Cardiac muscle cell (in vitro differentiated cells and primary cell): Measurements from ENCODE around the gene CPS1. TPM values are rescaled to one million over a fixed set of nuclear protein-coding genes. Genes with fewer than 3 reads are reported as not detected.

Source experiments
- DNase-seq, 2 donors: peaks; one replicate each; pipeline versions ENCODE4 v3.0.0 to v3.0.0-alpha.2; 2010 to 2017; ENCODE audit warnings: low read depth in 1 of 2, low spot score in 1 of 2
- H3K27ac ChIP-seq: fragments of 200-600 bp; sonication (generic); 2 replicates; pipeline ENCODE4 v1.5.1; 2016
- H3K27me3 ChIP-seq: fragments of 200-600 bp; sonication (generic); 2 replicates; pipeline ENCODE4 v1.6.0; 2016; ENCODE audit warnings: control low read depth
- H3K36me3 ChIP-seq: fragments of 200-600 bp; sonication (generic); 2 replicates; pipeline ENCODE4 v1.5.1; 2016; ENCODE audit warnings: control low read depth
- H3K4me1 ChIP-seq: fragments of 200-600 bp; sonication (generic); 2 replicates; pipeline ENCODE4 v1.8.1; 2017; ENCODE audit warnings: low read depth, mild to moderate bottlenecking, mixed run types
- H3K4me3 ChIP-seq: fragments of 200-600 bp; sonication (generic); 2 replicates; pipeline ENCODE4 v1.5.1; 2016; ENCODE audit warnings: mild to moderate bottlenecking
- H3K9me3 ChIP-seq: fragments of 200-600 bp; sonication (generic); 2 replicates; pipeline ENCODE4 v1.5.1; 2017; ENCODE audit warnings: low read depth, mild to moderate bottlenecking, control low read depth
- polyA plus RNA-seq: library from polyadenylated mRNA; unstranded; fragments of >200 nt; fragmentation: Nextera tagmentation; extraction: Ambion mirVana; gene quantifications from 2 replicates; pipeline ENCODE4 v1.2.1, GENCODE V29; 2016
- total RNA-seq: library from RNA; depleted of rRNA; stranded (reverse); fragments of >200 nt; gene quantifications from 2 replicates; pipeline ENCODE4 v1.2.3, GENCODE V29; 2016
- TF ChIP-seq, protein P1 (sequence below): IDR thresholded peaks from 2 replicates; pipeline ENCODE4 v1.5.1; 2012; ENCODE audit warnings: low read depth, mild to moderate bottlenecking, low read length

CPS1 gene
- total and polyA plus RNA-seq, 2 experiments from 2014 or later, result 172 to 193 TPM

DNA sequence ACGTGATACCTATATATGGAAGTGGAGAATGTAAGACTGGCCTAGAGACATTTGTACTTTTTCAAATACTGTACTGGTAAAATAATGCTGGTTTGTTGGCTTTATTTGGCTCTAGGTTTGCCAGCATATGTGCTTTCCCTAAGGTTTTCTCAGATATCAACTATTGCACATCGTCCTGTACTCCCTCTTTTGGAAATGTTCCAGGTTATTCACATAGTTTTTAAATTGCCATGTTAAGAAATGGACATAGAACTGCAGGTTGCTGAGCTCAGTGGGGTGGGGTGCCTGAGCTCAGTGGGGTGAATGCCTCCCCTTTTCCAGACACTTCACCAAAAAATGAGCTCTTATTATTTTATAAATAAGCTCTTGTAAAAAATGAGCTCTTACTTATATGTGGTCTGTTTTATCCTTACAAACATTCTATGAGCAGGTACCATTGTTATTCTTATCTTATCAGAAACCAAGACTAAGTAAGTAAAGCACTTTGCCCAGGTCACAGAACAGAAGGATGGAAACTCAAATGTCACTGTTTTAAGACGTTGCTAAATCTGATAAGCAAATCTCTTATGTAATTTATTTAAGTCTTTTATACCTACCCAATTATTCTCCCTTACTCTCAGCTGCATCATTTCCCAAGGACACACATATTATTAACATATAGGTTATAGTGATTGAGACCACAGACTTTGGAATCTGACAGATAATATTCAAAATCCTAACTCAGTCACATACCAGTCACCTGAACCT lies 99.0 kb downstream of the CPS1 start:
- Histone ChIP-seq H3K27ac (peak overlapping the region; percentile 52), H3K4me3 (no peak overlapping the region), H3K4me1 (peaks cover 55% of the 10 kb centered on the region), H3K27me3 (no peaks in the 10 kb centered on the region), H3K9me3 (no peaks in the 10 kb centered on the region), H3K36me3 (peaks cover 54% of the 10 kb centered on the region)
- TF ChIP-seq, protein P1, sequence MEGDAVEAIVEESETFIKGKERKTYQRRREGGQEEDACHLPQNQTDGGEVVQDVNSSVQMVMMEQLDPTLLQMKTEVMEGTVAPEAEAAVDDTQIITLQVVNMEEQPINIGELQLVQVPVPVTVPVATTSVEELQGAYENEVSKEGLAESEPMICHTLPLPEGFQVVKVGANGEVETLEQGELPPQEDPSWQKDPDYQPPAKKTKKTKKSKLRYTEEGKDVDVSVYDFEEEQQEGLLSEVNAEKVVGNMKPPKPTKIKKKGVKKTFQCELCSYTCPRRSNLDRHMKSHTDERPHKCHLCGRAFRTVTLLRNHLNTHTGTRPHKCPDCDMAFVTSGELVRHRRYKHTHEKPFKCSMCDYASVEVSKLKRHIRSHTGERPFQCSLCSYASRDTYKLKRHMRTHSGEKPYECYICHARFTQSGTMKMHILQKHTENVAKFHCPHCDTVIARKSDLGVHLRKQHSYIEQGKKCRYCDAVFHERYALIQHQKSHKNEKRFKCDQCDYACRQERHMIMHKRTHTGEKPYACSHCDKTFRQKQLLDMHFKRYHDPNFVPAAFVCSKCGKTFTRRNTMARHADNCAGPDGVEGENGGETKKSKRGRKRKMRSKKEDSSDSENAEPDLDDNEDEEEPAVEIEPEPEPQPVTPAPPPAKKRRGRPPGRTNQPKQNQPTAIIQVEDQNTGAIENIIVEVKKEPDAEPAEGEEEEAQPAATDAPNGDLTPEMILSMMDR, result no peak
- peak in 1 of 2 donors; percentile 9 for DNase-seq

DNA sequence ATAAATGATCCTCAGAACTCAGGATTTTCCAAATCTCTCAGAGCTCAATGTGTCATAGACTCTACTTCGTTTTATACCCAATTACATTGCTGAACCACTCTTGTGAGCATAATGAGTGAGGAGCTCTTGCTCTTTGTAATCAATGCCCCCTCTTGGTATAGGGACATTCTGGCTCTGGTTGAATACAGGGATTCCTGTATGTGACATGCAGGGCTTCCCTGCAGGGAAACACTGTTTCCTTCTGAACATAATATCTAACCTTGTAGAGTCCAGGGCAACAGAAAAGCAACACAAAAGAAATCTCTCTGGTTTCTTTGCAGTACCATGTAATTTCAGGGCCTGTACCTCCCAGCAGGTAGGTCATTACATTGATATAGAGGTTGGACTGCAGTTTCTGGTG lies 101.5 kb downstream of the CPS1 start:
- peaks cover 42% of the 10 kb centered on the region for H3K4me1 ChIP-seq
- H3K27me3 ChIP-seq, result no peaks in the 10 kb centered on the region
- no peaks in the 10 kb centered on the region for H3K9me3 ChIP-seq
- H3K27ac ChIP-seq, result peak overlapping the region; percentile 8
- no peak for DNase-seq
- peaks cover 67% of the 10 kb centered on the region for H3K36me3 ChIP-seq
- TF ChIP-seq, protein P1, result no peak
- H3K4me3 ChIP-seq, result no peak overlapping the region

DNA sequence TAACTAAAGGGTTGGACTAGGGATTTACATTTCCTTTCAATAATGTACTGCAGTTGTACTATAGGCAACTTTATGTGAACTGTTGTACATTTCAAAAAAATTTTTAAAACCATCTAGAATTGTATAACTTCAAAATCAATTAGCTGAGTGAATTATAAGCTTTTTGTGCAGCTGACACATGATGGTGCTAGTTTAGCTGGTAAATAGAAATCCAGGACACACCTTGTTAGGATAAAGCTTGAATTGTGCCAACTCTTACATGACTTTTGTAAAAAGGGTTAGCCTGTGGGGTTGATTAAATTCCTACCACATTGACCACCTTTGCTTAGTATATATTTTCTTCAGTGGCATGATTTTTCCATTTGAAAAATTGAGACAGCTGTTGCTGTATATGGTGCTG lies 104.4 kb downstream of the CPS1 start:
- Histone ChIP-seq H3K27ac (no peak overlapping the region), H3K4me3 (no peak overlapping the region), H3K36me3 (peaks cover 65% of the 10 kb centered on the region), H3K9me3 (no peaks in the 10 kb centered on the region), H3K4me1 (peaks cover 26% of the 10 kb centered on the region), H3K27me3 (no peaks in the 10 kb centered on the region)
- TF ChIP-seq, protein P1, result no peak
- no peak for DNase-seq

DNA sequence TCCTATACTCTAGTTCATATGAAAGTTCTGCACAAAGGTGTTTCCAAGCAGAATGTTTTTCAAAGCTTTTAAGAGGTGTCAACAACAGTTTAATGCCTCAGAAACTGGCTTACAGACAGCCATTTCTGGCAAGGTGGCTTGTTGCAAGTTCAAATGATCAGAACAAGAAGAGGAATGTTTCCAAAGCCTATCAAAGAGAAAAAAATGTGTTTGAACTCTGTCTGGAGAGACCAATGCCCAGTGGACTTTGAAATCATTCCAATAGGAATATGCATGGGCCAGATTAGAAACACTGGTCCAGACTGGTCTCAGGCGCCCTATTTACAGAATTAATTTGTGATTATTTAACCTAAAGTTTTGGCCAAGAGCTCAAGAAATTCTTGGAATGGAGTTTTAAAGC lies 106.2 kb downstream of the CPS1 start:
- no peak overlapping the region for H3K4me3 ChIP-seq
- H3K27me3 ChIP-seq, result no peaks in the 10 kb centered on the region
- H3K9me3 ChIP-seq, result no peaks in the 10 kb centered on the region
- DNase-seq, result no peak
- TF ChIP-seq, protein P1, result no peak
- peaks cover 19% of the 10 kb centered on the region for H3K4me1 ChIP-seq
- peak overlapping the region; percentile 77 for H3K27ac ChIP-seq
- H3K36me3 ChIP-seq, result peaks cover 55% of the 10 kb centered on the region

DNA sequence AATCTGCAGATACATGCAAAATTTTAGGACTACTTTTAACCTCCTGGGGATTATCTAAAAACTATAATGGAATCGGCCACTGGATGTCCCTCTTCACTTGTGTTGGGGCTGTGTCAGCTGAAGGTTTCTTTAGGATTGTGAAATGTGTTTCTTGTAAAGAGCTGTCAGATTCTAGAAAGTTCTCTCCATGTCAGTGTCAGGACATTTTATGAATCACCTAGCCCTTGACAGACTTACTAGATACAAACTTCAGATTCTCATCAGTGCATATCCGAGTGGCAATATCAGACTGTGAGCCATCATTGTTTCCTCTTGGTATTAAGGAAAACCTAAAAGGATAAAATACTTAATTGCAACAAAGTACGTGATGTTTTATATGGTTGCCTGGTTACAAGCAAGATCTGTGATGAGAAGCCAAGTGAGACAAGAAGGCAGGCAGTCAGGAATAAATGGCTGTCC lies 107.3 kb downstream of the CPS1 start:
- no peaks in the 10 kb centered on the region for H3K27me3 ChIP-seq
- peak; percentile 34 to 71 for DNase-seq
- peak overlapping the region; percentile 77 for H3K27ac ChIP-seq
- H3K9me3 ChIP-seq, result no peaks in the 10 kb centered on the region
- TF ChIP-seq, protein P1, result no peak
- peaks cover 52% of the 10 kb centered on the region for H3K36me3 ChIP-seq
- no peak overlapping the region for H3K4me3 ChIP-seq
- H3K4me1 ChIP-seq, result peaks cover 19% of the 10 kb centered on the region
